ENCODE measurements around the gene PDE8B.

The PDE8B gene

DNA sequence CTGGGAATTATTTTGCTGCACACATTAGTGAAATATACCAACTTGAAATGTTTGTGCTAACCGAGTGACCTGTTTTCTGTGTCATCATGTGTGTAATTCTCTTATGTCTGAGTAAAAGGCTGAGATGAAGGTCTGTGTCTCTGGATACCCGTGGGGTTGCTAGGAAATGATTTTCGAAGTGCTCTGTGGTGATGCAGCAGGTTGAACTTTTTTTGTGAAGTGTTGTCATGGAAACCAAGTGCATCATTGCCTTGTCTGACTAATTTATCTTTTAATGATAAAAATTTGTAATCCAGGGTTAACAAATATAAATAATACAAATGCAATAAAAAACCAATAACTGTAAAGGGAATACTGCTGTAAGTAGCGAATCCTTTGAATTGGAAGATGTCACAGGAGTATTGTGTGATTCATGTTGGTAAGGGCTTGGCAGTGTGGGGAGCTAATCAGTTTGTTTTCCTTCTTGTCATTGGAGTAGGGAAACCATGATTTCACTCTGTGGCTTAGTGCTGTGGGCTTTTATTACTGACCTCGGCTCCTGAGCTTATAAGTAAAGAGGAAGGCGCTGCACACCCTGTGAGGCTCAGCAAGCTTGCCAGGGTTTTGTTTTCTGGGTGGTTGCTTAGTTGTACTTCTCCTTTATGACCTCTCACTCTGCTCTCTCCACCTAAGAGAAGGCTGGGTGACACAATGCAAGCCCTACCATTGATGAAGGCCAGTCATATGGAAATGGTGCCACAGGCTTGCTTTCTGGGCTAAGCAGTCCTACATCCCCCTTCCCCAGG is 22.3 kb downstream of the PDE8B start:
- no peak for DNase-seq

DNA sequence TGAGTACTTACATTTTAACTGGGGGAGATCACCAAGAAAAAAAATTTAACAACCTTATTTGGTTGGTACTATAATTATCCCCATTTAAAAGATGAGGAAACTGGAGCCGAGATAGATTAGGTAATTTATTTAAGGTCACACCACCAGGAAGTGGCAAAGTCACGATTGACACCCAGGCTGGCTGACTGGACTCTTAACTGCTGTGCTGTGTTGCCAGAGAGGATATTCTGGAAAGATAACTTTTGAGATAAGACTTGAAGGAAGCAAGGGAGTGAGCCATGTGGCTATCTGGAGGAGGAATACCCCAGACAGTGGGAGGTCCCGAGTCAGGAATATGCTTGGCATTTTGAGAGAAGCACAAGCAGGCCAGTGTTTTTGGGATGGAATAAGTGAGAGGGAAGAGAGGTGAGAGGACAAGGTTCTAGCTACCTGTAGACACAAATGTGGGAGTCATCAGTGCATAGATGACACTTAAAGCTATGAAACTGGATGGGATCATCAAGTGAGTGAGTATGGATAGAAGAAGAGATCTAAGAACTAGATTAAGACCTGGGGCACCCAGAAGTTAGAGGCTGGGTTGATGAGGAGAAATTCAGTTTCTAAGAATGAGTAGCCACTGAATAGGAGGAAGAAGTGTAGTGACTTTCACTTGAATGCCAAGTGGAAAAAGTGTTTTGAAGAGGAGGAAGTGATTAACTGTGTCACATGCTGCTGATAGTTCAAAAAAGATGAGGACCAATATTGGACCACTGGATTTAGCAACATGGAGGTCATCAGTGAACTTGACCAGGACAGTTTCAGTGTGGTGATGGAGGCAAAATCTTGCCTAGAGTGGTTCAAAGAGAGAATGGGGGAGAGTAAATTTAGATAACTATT is 25.6 kb downstream of the PDE8B start:
- no peak for DNase-seq

DNA sequence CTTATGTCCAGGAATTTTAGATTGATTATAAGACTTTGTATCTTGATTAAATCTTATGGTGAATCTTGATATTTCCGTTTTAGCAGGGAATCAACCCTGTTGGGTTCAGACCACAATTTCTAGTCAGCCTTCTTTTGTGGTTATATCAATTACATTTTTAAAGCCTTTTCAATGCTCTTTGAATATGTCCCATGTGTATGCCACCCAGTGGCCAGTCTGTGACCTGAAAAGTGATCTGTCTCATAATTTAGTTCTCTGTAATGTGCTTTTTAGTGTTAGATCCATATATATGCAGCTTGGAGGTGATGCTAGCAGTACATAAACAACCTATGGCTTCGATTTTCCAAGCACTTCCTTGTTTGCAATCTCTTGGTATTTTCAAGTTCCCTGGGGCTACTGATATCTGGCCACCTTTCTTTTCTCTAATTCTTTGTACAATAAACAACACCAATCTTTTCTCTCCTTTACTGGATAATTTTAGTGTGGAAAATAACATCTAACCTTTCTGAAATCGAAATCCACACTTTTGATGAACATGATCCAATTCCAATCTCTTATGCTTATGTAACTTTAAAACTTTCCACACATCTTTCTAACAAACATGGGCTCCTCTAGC is 28.8 kb downstream of the PDE8B start:
- no peak for DNase-seq

DNA sequence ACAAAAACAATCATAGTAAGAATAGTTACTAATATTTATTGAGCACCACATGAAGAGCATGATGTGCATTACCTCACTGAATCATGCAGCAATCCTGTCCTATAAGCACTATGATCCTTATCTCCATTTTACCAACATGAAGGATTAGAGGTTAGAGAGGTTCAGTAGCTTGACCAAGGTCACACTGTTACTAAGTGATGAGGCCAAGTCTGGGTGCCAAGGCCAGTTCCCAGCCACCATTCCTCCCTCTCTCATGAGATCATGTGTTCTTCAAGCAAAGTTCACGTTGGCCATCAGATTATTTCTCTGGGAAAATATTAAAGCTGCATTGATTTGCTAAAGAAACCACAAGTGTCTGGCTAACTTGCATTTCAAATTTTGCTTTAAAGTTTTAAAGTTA is 31.0 kb downstream of the PDE8B start:
- no peak for DNase-seq

DNA sequence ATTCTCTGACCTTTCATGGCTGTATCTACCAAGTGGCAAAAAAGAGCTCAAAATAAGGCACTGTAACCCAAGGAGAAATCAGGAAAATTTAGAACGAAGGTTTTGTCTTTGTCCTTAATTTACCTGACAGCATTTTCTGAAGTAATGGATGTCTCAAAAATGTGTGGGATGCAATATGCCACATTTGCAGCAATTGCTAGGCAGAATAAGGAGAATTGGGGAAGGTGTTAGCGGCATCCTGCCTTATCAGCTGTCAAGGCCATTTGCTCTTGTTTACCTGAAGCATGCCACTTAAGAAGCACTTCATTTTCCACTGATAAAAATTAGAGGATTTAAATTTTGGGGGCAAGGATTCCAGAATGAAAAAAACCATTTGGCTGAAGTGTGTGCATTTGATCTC is 39.0 kb downstream of the PDE8B start:
- no peak for DNase-seq

DNA sequence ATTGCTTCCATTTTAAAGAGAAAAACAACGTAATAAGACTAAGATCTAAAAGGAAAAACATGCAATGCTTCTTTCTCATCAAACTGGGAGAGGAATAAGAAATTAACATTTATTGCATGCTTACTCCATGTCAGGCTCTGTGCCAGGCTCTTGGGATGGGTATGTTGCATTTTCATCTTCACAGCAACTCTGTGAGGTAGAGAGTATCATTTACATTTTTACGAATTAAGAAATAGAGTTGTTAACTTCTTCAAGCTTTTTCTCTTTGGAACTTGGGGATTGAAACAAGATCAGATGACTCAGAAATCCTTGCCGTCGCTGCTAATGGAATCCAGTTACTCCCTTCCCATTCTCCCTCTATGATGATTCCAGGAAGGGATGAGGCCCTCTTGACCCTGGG is 39.5 kb downstream of the PDE8B start:
- DNase-seq = no peak

DNA sequence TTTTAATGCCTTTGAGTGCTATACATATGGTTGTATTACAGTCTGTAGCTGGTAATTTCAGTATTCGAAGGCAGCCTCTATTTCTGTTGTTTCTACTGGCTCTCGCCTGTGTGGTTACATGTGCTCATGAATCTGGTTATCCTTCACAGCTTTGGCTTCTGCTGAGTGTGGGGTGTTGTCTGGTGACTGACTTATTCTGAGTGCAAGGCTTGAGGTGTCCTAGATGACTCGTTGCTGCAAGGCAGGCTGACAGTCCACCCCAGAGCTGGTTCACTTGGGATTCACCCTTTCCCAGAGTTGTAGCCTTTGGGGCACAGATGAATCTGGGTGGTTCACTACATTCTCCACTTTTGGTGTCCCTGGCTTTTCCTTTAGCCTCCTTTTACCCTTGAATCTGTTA is 41.4 kb downstream of the PDE8B start:
- DNase-seq = no peak

DNA sequence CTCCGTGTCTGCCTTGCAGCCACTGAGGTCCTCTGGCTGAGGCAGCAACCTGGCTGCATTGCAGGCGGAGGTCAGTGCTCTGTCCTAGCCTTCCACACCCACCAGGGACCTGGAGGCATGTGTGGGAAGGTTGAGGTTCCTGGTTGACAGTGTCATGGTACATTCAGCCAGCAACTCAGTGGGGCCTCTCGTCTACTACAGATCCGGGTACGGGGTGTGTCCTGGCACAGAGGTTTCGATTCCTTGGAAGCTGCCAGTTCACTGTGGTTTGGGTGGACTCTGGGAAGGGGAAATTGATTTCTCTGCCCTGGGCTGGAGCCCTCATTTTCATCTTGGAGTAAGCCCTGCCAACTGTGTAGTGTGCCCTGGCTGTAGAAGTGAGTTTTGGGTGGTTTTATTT is 45.1 kb downstream of the PDE8B start:
- no peak for DNase-seq

DNA sequence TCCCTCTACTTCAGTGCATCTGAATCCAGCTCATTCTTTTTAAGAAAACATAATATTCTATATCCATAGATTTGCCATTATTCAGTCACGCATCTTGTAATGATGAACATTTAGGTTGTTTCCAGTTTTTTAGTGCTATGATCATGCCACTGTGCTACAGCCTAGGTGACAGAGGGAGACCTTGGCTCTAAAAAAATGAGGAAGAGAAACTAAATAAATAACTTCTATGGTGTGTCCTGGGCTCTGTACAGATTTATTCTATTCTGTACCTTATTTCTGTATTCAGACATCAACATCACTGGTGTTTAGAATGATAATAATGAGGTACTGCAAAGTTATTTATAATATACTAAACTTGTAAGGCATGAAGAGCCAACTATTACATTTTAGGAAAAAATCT is 45.9 kb downstream of the PDE8B start:
- DNase-seq = no peak

DNA sequence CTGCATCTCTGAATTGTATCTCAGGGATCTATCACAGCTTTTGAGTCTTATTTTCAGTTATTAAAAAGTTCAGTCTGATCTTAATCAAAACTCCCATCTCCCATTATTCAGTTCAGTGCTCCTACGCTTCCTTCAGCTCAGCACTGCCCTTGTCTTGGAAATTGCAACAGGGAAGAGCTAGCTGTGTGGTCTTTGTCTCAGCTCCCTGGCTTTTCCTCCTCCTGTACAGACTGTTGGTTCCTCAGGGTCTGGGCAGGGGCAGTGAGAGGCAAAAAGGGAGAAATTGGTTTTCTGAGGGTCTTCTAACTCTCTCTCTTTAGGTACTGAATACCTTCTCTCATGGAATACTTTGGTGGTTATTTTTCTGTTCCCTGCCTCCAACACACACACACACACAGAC is 48.2 kb downstream of the PDE8B start:
- no peak for DNase-seq

DNA sequence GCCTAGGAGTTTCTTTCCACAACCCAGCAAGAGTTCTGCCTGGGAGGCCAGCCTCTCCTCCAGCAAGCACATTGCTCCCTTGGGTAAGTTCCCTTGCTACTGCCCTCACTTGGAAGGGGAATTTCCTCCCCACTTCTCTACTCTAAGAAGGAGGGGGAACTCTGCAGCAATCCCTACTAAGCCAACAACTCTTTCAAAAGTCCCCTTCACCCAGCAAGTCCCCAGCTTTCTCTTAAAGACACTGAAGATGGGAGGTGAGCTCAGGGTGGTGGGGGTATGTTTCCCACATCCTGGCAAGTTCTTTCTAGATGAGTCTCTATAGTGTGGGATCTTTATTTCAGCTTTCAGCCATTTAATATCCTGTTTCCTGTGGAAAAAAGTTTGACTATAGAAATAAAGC is 49.0 kb downstream of the PDE8B start:
- DNase-seq = no peak

DNA sequence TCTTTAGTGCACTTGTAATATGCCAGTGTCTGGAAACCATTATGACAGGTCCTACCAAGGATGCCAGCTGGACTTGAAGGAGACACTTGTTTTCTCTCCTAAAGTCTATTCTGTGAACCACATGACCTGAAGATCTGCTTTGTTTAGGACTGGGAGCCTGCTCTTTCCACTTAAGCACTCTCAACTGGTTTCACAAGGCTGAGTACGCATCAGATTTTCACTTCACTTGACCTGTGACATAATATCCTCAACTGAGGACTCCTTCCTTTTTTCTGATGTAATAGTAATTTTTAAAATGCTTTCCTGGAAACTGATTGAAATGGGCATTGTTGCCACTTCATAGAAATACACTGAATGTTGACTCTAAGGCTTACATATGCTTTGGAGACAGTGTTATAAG is 52.2 kb downstream of the PDE8B start:
- no peak for DNase-seq

DNA sequence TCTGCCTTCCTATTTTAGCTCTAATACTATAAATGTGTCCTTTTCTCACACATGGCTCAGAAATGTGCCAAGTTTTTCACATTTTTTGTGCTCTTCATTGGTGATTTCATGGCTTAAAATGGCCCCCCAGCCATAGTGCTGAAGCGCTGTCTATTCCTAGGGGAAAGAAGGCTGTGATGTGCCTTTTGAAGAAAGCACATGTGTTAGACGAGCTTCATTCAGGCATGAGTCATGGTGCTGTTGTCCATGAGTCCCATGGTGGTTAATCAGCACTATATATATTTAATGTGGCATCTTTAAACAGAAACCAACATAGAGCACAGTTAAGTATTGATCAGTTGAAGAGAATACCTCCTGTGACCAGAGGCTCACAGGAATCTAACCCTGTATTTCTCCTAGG is 55.8 kb downstream of the PDE8B start:
- DNase-seq = no peak

DNA sequence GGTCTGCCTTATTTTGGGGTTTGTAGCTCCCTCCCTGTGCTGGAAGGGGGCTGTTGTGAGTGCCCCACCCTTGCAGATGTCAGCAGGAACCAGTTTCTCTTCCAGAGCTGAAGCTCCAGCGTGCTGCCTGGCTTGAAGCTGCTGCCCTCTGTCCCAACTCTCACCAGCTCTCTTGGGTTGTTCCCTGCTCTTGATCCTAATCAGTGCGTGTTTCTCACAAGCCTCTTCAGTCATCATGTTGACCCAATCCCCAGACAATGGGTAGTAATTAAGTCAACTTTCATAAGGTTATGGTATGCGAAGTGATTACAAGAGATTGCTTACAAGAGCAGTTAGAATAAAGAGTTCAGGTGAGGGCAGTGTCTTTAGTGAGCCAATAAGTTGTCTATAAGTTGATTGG is 57.0 kb downstream of the PDE8B start:
- DNase-seq = no peak

DNA sequence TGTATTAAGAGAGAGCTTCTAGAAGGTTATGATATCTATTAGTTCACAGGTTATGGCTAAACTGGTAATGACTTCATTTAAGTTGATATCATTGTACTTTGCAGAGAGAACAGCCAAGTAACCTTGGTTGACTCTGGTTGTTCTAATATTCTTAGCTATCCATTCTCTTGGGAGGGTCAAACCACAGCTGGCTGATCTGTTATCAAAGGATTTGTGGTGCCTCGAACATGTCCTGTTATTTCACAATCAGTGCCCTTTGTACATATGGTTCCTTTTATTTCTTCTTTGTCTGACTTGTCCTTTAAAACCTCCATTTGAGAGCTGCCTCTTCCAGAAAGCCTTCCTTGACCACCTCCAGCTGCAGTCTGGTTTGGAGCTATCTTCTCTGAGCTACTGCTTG is 61.7 kb downstream of the PDE8B start:
- DNase-seq = no peak

DNA sequence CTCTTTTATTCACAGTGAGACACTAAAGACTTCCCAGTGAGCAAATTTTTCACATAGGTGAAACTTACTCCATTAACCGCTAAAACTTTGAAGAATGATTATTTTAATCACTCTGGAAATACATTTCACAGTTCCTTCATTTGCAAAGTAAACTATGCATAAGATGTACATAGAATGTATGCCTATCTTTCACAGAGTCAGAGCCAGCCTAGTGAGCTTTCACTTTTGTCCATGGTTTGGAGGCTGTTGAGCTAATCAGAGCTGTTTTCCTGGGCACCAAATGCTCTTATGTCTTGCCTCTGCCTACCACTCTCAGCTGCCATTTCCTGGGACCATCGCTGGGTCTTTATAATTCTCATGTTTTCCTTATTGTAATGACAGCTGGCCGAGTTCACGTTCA is 67.3 kb downstream of the PDE8B start:
- DNase-seq = no peak

DNA sequence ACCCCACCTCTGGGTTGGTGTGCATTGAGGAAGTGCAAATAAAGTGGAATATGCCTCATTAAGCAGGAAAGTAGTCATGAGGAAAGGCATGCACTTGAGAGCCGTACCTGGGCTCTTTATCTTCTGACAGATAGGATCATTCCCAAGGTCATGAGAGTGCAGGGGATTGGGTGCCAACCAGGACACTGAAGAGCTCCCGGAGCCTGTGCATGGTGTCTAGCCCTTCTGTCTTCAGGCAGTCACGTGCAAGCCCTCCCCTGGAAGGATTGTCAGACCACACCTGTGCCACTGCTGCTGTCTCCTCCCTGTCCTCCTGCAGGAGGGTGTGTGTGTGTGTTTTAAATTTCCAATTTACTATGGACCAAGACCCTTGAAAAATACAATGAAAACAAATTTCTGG is 69.6 kb downstream of the PDE8B start:
- DNase-seq = no peak

DNA sequence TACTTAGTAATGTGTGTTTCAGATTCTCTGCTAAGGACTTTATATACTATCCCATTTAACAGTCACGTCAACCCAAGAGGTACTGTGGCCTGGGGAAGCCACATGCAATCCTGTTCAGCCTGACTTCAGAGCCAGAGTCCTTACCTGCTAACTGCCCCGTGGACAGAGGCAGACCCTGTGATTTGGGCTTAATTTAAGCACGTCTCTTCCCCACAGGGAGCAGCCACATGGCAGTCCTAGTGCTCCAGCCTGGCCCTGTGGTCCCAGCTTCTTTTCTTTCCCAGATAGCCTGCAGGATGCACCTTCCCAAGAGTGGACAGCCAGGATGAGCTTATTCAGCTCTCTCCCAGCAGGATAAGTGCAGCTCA is 71.5 kb downstream of the PDE8B start:
- DNase-seq = no peak

DNA sequence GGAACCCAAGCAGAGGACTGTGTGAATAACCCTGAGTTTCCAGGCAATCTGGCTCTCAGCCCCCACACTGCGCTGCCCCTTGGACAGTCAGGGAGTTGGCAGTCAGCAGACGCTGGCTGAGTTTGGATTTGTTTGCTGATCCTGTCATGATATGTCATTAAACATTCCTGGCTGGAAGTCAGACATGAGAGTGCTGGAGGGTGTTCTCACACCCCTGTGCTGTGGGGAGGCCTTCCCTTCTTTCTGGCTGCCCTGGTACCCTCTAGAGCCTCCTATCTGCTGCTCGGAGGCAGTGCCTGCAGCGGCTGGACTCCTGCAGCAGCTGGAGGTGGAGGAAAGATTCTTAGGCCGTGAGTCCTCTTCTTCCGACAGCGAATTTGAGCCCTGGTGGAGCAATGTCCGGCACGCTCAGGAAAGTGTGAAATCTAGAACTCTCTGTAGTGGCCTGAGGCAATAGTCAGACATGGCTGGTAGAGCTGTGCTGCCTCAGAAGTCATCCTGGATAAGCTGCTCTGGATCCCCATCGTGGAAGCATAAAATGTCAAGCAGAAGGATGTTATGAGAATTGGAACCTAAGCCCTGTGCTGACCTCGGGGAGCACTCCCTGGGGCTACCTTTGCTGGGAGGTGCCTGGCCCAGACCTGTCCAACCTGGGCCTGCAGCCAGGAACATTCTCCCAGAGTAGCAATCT is 72.0 kb downstream of the PDE8B start:
- no peak for DNase-seq

DNA sequence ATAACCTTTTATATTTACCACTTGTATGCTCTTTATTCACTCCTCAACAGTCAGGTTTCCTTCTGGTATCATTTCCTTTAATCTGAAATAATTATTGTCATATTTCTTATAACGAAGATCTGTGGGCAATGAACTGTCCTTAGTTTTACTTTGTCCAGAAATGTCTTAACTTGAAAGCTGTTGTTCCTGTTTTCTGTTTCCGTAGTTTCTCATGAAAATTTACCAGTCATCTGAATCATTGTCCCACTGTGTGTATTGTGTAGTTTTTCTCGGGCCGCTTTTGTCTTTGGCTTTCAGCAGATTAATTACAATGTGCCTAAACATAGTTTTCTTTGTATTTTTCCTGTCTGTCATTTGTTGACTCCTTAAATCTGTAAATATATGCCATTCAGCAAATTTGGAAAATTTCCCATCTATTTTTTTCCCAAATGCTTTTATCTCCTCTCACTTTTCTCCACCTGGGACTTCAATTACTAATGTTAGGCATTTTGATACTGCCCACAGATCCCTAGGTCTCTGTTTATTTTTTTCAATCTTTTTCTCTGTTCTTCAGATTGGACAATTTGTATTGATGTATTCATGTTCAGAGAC is 74.9 kb downstream of the PDE8B start:
- no peak for DNase-seq

DNA sequence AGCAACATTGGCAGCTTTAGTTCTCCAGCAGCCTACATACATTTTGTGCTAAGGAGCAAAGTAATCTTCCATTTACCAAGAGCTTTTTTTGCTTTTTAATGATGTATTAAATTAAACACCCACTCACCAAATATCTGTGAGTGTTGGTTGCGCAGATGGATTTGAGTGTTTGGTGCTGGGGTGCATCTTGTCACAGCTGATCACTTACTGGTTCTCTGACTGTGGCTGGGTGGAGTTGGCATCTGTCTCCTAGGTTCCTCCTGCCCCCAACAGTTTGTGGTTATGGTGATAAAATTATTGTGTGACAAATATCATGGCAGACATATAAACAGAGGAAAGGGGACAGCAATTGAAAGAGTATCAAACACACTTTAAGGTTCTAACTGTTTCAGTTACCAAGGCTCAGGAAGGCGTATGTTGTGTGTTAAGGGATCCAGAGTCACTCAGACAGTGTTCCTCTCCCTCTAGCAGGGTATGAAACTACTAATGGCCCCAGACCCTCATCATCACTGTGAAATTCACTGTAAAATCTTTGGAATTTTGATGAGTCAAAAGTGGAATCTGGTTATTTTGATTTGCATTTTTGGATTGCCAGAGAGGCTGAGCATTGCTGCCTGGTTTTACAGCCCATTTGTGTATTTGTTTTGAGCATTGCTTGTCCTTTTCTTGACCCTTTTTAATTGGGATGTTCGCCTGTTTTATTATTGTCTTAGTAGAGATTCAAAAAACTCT is 81.7 kb downstream of the PDE8B start:
- DNase-seq = no peak

DNA sequence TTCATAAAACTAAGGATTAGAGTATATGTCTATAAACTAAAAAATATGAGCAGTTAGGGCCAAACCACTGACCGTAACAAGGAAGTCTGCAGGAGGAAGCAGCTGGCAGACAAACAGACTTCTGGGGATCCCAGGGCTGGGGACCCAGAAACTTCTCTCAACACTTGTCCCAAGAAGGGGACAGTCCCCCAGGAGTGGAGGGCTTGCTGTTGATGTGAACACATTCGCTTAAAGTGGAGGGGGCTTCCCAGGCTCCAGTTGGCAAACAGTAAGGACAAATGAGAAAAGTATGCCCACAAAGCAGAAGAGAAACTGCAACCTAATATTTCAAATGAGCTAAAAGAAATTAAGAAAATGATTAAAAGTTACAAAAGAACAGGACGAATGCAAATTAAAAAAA is 83.7 kb downstream of the PDE8B start:
- DNase-seq = no peak

All from NCI-H1105 treated with DMSO at 0.1 percent for 48 hours (cell line).